PC-3 (cell line): Measurements from ENCODE around the gene CXCR4. TPM values are rescaled to one million over a fixed set of nuclear protein-coding genes. Genes with fewer than 3 reads are reported as not detected.

ENCODE experiments used
- ATAC-seq: fragments of 200-7000 bp; cut with Tn5 transposase; 2 replicates; pipeline ENCODE4 v1.9.1; 2020; ENCODE audit warnings: mild to moderate bottlenecking, moderate library complexity
- BruUV-seq: library from RNA; stranded (reverse); fragments of 400-500 nt; replicated peaks from 2 replicates; lab custom pipeline; 2021; lab: Mats Ljungman, UMichigan
- CTCF ChIA-PET: fragments of 300-600 bp; sonication (Branson Sonifier 250); formaldehyde crosslinking; loops from one replicate; lab custom pipeline; 2022; ENCODE audit warnings: antibody characterized with exemption; lab: Charles Lee
- POLR2A ChIA-PET: fragments of 300-600 bp; sonication (Branson Sonifier 250); formaldehyde crosslinking; loops from one replicate; lab custom pipeline; 2022; ENCODE audit warnings: antibody characterized with exemption; ENCODE audit not compliant: unreplicated experiment; lab: Charles Lee
- DNase-seq: peaks from one replicate; pipeline ENCODE4 v3.0.0-alpha.2; 2015
- H2AFZ ChIP-seq: fragments of 300-600 bp; sonication (generic); 2 replicates; pipeline ENCODE4 v1.6.0; 2016; ENCODE audit warnings: antibody characterized with exemption, low read length
- H3F3A ChIP-seq: fragments of 300-600 bp; sonication (generic); one replicate; pipeline ENCODE4 v1.6.0; 2017; ENCODE audit warnings: antibody characterized with exemption, low read length, control low read depth, mild to moderate bottlenecking; ENCODE audit not compliant: unreplicated experiment
- H3K27ac ChIP-seq: fragments of 300-600 bp; sonication (generic); 2 replicates; pipeline ENCODE4 v1.5.1; 2016; ENCODE audit warnings: mild to moderate bottlenecking, low read length
- H3K27me3 ChIP-seq: fragments of 300-600 bp; sonication (generic); 2 replicates; pipeline ENCODE4 v1.6.1; 2016; ENCODE audit warnings: low read length, mixed read lengths
- H3K36me3 ChIP-seq: fragments of 300-600 bp; sonication (generic); 2 replicates; pipeline ENCODE4 v1.6.1; 2016; ENCODE audit warnings: low read depth, mixed run types, low read length, mixed read lengths
- H3K4me1 ChIP-seq: fragments of 300-600 bp; sonication (generic); 2 replicates; pipeline ENCODE4 v1.5.1; 2016; ENCODE audit warnings: low read length; ENCODE audit not compliant: insufficient read depth
- H3K4me2 ChIP-seq: fragments of 300-600 bp; sonication (generic); 2 replicates; pipeline ENCODE4 v1.6.0; 2016; ENCODE audit warnings: low read length
- H3K4me3 ChIP-seq: fragments of 300-600 bp; sonication (generic); 2 replicates; pipeline ENCODE4 v1.5.1; 2016; ENCODE audit warnings: mild to moderate bottlenecking, low read length, mixed read lengths
- H3K79me2 ChIP-seq: fragments of 300-600 bp; sonication (generic); 2 replicates; pipeline ENCODE4 v1.6.1; 2017; ENCODE audit warnings: low read length, mixed read lengths
- H3K9ac ChIP-seq: fragments of 300-600 bp; sonication (generic); 2 replicates; pipeline ENCODE4 v1.6.0; 2016; ENCODE audit warnings: mild to moderate bottlenecking, low read length
- H3K9me2 ChIP-seq: fragments of 300-600 bp; sonication (generic); replicated peaks from 2 replicates; pipeline ENCODE4 v1.6.1; 2016; ENCODE audit warnings: mixed run types, low read length, mixed read lengths
- H3K9me3 ChIP-seq: fragments of 300-600 bp; sonication (generic); 2 replicates; pipeline ENCODE4 v1.6.1; 2016; ENCODE audit warnings: low read length, mixed read lengths
- H4K20me1 ChIP-seq: fragments of 300-600 bp; sonication (generic); 2 replicates; pipeline ENCODE4 v1.6.1; 2016; ENCODE audit warnings: low read length, mixed read lengths
- EZH2 ChIP-seq: fragments of 300-600 bp; sonication (generic); IDR thresholded peaks from one replicate; pipeline ENCODE4 v1.6.1; 2017; ENCODE audit warnings: antibody characterized with exemption, mild to moderate bottlenecking, low read length; ENCODE audit not compliant: unreplicated experiment
- EZH2phosphoT487 ChIP-seq: fragments of 300-600 bp; sonication (generic); IDR thresholded peaks from 2 replicates; pipeline ENCODE4 v1.6.1; 2018; ENCODE audit warnings: mild to moderate bottlenecking, antibody characterized with exemption, low read length, borderline replicate concordance
- intact Hi-C: fragments of 100-400 bp; cut with micrococcal nuclease; formaldehyde crosslinking; loops from 2 replicates; pipeline ENCODE4 v1.9.0; 2023
- total RNA-seq: library from RNA; depleted of rRNA; stranded (reverse); fragments of >200 nt; gene quantifications from 2 replicates; pipeline ENCODE4 v1.2.3, GENCODE V29; 2014
- TF ChIP-seq, protein P1 (sequence below): fragments of 300-600 bp; sonication (generic); conservative IDR thresholded peaks from 2 replicates; pipeline ENCODE4 v1.5.1; 2017; ENCODE audit warnings: antibody characterized with exemption, low read depth, mild to moderate bottlenecking, low read length

CXCR4 gene
- total RNA-seq, 1 experiment from 2014 or later = 2.1 TPM

DNA sequence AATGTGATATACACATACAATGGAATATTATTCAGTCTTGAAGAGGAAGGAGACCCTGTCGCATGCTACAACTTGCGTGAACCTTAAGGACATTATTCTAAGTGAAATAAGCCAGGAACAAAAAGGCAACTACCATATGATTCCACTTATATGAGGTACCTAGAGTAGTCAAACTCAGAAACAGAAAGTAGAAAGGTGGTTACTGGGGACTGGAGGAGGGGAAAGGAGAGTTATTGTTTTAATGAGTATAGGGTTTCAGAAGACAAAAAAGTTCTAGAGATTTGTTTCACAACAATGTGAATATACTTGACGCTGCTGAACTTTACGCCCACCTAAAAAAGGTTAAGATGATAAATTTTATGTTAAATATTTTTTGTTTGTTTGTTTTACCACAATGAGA lies 47.0 kb downstream of the CXCR4 start:
- Histone ChIP-seq H3K4me2 (no peak overlapping the region), H3K4me3 (no peak overlapping the region), H3F3A (no peaks in the 10 kb centered on the region), H3K27ac (no peak overlapping the region), H3K9ac (no peak overlapping the region), H4K20me1 (no peaks in the 10 kb centered on the region), H3K9me3 (no peaks in the 10 kb centered on the region), H3K9me2 (no peaks in the 10 kb centered on the region), H3K36me3 (no peaks in the 10 kb centered on the region), H3K4me1 (no peaks in the 10 kb centered on the region), H2AFZ (no peak overlapping the region), H3K79me2 (no peaks in the 10 kb centered on the region), H3K27me3 (no peaks in the 10 kb centered on the region)
- DNase-seq = no peak
- TF ChIP-seq, protein P1, sequence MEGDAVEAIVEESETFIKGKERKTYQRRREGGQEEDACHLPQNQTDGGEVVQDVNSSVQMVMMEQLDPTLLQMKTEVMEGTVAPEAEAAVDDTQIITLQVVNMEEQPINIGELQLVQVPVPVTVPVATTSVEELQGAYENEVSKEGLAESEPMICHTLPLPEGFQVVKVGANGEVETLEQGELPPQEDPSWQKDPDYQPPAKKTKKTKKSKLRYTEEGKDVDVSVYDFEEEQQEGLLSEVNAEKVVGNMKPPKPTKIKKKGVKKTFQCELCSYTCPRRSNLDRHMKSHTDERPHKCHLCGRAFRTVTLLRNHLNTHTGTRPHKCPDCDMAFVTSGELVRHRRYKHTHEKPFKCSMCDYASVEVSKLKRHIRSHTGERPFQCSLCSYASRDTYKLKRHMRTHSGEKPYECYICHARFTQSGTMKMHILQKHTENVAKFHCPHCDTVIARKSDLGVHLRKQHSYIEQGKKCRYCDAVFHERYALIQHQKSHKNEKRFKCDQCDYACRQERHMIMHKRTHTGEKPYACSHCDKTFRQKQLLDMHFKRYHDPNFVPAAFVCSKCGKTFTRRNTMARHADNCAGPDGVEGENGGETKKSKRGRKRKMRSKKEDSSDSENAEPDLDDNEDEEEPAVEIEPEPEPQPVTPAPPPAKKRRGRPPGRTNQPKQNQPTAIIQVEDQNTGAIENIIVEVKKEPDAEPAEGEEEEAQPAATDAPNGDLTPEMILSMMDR = no peak
- TF ChIP-seq EZH2 (no peak), EZH2phosphoT487 (no peak)
- no TSS peak for BruUV-seq
- intact Hi-C loops = no loop called here
- ChIA-PET CTCF (no interaction called here), POLR2A (no interaction called here)
- no peak for ATAC-seq

DNA sequence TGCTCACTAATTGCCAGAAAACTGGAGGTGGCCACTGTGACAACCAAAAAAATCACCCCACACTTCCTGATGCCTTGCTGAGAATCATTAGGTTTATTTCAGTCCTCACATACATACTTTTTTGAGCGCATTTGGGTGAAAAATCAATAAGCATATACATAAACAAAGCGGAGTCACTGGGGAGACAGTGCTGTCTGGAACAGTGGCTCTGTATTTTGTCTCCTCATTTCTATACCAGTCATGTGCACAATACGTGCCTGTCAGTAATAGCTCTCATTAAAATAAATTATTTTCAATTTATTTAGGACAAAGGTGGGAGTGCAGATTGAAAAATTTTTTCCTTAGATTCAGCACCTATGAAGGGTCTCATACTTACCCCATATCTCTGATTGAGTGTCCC lies 48.2 kb downstream of the CXCR4 start:
- POLR2A ChIA-PET = no interaction called here
- no peaks in the 10 kb centered on the region for H3K27me3 ChIP-seq
- no peaks in the 10 kb centered on the region for H3K9me2 ChIP-seq
- H3K4me2 ChIP-seq = no peak overlapping the region
- no peaks in the 10 kb centered on the region for H3K36me3 ChIP-seq
- DNase-seq (no peak), ATAC-seq (no peak)
- intact Hi-C loops = no loop called here
- no peaks in the 10 kb centered on the region for H3K79me2 ChIP-seq
- H3K4me3 ChIP-seq = no peak overlapping the region
- no peaks in the 10 kb centered on the region for H3K4me1 ChIP-seq
- no peak overlapping the region for H2AFZ ChIP-seq
- H3K27ac ChIP-seq = no peak overlapping the region
- TF ChIP-seq, protein P1 = no peak
- TF ChIP-seq EZH2phosphoT487 (no peak), EZH2 (no peak)
- no peaks in the 10 kb centered on the region for H3F3A ChIP-seq
- BruUV-seq = no TSS peak
- no peaks in the 10 kb centered on the region for H4K20me1 ChIP-seq
- no peak overlapping the region for H3K9ac ChIP-seq
- no peaks in the 10 kb centered on the region for H3K9me3 ChIP-seq
- CTCF ChIA-PET = no interaction called here

DNA sequence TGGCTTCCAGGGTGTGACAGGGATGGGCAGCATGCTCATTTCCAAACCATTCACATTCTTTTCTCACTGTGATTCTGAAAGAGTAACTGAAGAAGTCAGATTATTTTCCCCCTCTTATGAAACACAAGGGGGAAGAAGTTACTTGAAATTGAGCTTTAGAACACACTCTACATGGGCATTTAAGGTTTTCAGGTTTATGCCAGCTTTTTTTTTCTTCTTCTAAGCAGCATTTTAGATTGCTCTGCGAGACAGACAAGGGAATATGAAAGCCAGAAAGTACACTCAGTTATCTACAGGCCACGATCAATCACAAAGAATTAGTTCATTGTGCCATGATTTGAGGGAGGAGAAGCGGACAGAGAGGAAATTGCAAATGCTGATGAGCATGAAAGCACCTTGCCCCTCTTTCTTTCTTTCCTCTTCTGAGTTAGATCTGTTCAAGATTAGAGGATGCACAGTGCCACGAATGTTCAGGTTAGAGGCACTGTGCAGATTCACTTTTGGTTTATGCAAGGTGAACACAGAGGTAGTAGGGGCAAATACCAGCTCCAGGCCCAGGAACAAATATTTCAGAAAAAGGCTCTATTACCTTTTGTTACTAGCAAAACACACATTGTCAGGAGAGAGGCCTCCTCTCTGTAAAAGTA lies 49.2 kb downstream of the CXCR4 start:
- DNase-seq = no peak
- no peaks in the 10 kb centered on the region for H3F3A ChIP-seq
- no peaks in the 10 kb centered on the region; the same call in 1 of the 2 replicates for H3K27me3 ChIP-seq
- no peaks in the 10 kb centered on the region for H3K9me2 ChIP-seq
- no peak overlapping the region for H3K4me3 ChIP-seq
- TF ChIP-seq EZH2 = no peak
- TF ChIP-seq, protein P1 = no peak
- TF ChIP-seq EZH2phosphoT487 = no peak
- ChIA-PET POLR2A (no interaction called here), CTCF (no interaction called here)
- H3K27ac ChIP-seq = no peak overlapping the region
- no peak overlapping the region for H3K4me2 ChIP-seq
- no TSS peak for BruUV-seq
- H3K36me3 ChIP-seq = no peaks in the 10 kb centered on the region
- intact Hi-C loops = no loop called here
- no peak for ATAC-seq
- no peak overlapping the region for H3K9ac ChIP-seq
- no peaks in the 10 kb centered on the region for H3K79me2 ChIP-seq
- no peaks in the 10 kb centered on the region for H4K20me1 ChIP-seq
- H3K9me3 ChIP-seq = no peaks in the 10 kb centered on the region
- no peaks in the 10 kb centered on the region for H3K4me1 ChIP-seq
- no peak overlapping the region for H2AFZ ChIP-seq
